Astrocyte of the cerebellum (primary cell): ENCODE results near the gene OR2T6.

Experiments
- DNase-seq: peaks from one replicate; pipeline ENCODE4 v3.0.0-alpha.2; 2011; ENCODE audit warnings: low read depth
- H3K4me3 ChIP-seq: 2 replicates; pipeline ENCODE4 v1.5.1; 2011; ENCODE audit warnings: mild to moderate bottlenecking, low read depth, low read length, moderate library complexity
- in situ Hi-C: cut with HindIII; loops from 2 replicates; pipeline ENCODE4 v1.10.0; 2017; ENCODE audit warnings: low sequenced_read_pairs
- TF ChIP-seq, protein P1 (sequence below): IDR thresholded peaks from 2 replicates; pipeline ENCODE4 v1.5.1; 2012; ENCODE audit warnings: low read length, low read depth, moderate library complexity, mild to moderate bottlenecking; ENCODE audit errors: missing control alignments

The OR2T6 gene, protein sequence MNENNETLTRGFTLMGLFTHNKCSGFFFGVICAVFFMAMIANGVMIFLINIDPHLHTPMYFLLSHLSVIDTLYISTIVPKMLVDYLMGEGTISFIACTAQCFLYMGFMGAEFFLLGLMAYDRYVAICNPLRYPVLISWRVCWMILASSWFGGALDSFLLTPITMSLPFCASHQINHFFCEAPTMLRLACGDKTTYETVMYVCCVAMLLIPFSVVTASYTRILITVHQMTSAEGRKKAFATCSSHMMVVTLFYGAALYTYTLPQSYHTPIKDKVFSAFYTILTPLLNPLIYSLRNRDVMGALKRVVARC

DNA sequence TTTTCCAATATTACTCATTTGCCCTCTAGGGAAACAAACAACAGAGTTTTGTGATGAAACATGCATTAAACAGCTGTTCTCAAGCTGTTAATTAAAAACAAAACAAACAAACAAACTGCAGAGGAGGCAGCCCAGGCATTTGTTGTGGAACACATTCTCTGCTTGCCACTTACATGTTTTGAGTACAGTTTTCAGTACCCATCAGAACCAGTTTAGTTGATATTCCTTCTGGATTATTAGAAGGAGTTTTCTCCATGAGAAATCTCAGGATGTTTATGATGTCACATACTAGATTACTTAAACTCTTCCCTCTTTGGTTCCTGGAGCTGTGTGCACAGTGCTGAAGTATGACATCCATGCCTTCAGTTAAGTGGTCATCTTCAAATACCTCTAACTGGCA lies at the start of gene OR2T6:
Gene OR2T6 (plus strand): TSS at position 301 of the 400 bp plus-strand sequence. CDS start 11,863 bp downstream, outside the sequence.
- TF ChIP-seq, protein P1, sequence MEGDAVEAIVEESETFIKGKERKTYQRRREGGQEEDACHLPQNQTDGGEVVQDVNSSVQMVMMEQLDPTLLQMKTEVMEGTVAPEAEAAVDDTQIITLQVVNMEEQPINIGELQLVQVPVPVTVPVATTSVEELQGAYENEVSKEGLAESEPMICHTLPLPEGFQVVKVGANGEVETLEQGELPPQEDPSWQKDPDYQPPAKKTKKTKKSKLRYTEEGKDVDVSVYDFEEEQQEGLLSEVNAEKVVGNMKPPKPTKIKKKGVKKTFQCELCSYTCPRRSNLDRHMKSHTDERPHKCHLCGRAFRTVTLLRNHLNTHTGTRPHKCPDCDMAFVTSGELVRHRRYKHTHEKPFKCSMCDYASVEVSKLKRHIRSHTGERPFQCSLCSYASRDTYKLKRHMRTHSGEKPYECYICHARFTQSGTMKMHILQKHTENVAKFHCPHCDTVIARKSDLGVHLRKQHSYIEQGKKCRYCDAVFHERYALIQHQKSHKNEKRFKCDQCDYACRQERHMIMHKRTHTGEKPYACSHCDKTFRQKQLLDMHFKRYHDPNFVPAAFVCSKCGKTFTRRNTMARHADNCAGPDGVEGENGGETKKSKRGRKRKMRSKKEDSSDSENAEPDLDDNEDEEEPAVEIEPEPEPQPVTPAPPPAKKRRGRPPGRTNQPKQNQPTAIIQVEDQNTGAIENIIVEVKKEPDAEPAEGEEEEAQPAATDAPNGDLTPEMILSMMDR, result no peak
- H3K4me3 ChIP-seq, result no peak within 1 kb of the TSS
- DNase-seq, result no peak
- in situ Hi-C loops, result no loop called here

DNA sequence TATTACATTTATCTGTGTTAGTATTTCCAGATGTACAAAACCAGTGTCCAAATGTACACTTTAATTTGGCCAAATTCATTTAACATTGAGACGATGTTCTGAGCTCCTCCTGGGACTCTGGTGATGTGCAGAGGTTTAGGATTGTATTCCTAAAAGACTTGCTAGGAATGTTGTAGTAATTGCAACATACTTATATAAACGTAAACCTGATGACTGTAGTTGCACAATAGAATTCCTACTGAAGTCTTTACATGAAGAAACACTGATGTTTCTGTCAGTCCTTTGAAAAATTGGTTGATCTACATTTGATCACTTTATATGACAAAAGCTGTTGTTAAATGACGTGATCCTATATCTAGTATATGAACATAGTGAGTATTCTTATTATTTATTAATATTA lies 32.1 kb upstream of the OR2T6 start:
- DNase-seq, result no peak
- TF ChIP-seq, protein P1, result no peak
- H3K4me3 ChIP-seq, result no peak overlapping the region
- in situ Hi-C loops, result no loop called here

DNA sequence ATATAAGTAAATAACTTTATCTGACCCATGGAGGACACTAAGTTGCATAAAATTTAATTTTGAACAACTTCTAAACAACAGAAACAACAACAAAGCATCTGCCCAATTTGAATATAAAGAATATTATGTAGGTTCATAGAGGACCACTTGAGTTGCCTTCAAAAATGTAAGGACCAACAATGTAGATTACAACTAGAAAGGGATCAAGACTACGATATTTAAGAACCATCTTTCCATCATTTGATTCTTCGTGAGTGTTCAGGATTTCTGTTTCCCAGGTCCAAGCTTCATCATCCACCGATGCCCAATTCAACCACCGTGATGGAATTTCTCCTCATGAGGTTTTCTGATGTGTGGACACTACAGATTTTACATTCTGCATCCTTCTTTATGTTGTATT lies 27.1 kb upstream of the OR2T6 start, which contains the start of gene OR14C36:
Gene OR14C36 (plus strand): TSS at position 301 of the 400 bp plus-strand sequence. CDS start 0 bp downstream, at position 301.
- TF ChIP-seq, protein P1, result no peak
- no peak within 1 kb of the TSS for H3K4me3 ChIP-seq
- DNase-seq, result no peak
- in situ Hi-C loops, result no loop called here

DNA sequence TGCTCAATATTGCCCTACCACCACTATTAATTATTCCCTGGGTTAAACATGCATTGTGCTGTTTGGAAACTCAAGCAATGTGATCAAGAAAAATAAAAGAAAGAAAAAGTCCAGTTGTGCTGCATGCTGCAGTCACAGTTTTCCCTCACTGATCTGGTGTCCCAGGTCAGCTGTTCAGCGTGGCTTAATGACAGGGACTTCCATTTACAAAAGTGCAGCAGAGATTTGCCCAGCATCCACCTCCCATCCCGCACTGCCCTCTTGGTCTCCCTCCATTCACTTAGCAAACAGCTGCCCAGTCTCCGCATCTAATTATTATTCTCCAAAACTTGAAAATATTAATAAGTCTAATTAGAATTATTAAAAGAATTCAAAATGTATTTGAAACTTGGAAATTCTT lies 16.1 kb upstream of the OR2T6 start:
- in situ Hi-C loops, result no loop called here
- no peak for DNase-seq
- TF ChIP-seq, protein P1, result no peak
- H3K4me3 ChIP-seq, result no peak overlapping the region

DNA sequence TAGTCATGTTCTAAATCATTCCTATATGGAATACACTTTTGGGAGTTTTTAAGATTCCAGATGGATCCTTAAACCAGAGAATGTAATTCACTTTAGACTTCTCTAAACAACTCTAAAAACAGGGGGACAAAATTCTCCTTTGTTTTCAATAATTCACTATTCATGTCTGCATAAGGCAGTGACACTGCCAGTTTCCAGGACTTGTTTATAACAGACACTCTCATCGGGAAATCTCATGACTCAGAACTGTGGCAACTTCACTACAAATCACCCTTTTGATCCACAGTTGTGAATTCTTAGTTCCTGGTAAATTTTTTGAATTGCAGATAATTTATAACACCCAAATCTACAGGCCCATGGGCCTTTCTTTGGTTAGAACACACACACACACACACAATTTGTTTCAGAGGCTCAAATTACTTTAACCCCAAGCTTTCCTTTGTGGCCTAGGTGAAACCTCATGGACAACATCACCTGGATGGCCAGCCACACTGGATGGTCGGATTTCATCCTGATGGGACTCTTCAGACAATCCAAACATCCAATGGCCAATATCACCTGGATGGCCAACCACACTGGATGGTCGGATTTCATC lies 14.3 kb upstream of the OR2T6 start, which contains the start of gene OR2T4:
Gene OR2T4 (plus strand): TSS at position 545 of the 595 bp plus-strand sequence. CDS start 0 bp downstream, at position 545.
- in situ Hi-C loops, result loop anchor here (5.0 kb wide), 1 partner anchor 51 kb away; no protein-coding TSS in a partner anchor
- H3K4me3 ChIP-seq, result no peak within 1 kb of the TSS
- DNase-seq, result no peak
- TF ChIP-seq, protein P1, result no peak

DNA sequence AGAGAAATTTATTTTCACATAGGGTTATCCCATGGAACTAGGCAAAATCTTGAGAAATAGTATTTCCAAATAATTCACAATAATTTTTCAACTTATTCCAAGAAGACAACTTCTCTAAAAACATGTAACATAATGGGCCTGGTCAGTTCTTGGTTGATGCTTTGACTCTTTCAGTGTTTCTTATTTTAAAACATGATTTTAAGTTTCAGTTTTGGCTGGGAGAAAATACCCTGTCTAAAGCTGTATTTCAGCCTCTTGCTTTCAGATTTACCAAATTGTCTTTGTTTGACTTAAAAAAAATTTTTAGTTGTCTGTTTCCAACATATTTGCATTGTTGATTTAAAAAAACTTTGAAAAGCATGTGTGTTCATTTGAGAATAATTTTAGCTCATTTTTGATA lies 8.9 kb upstream of the OR2T6 start:
- no peak for DNase-seq
- in situ Hi-C loops, result no loop called here
- no peak overlapping the region for H3K4me3 ChIP-seq
- TF ChIP-seq, protein P1, result no peak
